ENCODE measurements around the gene KIAA1210. TPM values are rescaled to one million over a fixed set of nuclear protein-coding genes. Genes with fewer than 3 reads are reported as not detected.

The KIAA1210 gene
- total RNA-seq, 1 experiment from 2014 or later = not detected

GRCh38 chrX:119132316-119132715 lies 4.7 kb upstream of the KIAA1210 start:
- no peaks in the 10 kb centered on the region for H3K79me2 ChIP-seq (ENCODE audit: low read depth)
- no peak overlapping the region for H2AFZ ChIP-seq
- H4K20me1 ChIP-seq (ENCODE audit: insufficient read depth) = no peaks in the 10 kb centered on the region
- no peak for TF ChIP-seq CTCF (conservative IDR thresholded peaks at IDR 0.05)
- TF ChIP-seq EZH2 (IDR thresholded peaks at IDR 0.05; ENCODE audit: low read depth) = no peak
- peaks cover 15% of the 10 kb centered on the region; the same call in 1 of the 2 replicates for H3F3A ChIP-seq (ENCODE audit: insufficient read depth, low read depth)
- no peak for DNase-seq
- no peaks in the 10 kb centered on the region for H3K9me2 ChIP-seq (ENCODE audit: insufficient read depth)
- H3K4me1 ChIP-seq (replicated peaks; ENCODE audit: insufficient read depth) = peaks cover 20% of the 10 kb centered on the region
- H3K27ac ChIP-seq = no peak overlapping the region
- intact Hi-C loops (cut with micrococcal nuclease; ENCODE audit: unreplicated experiment) = no loop called here
- no peaks in the 10 kb centered on the region for H3K36me3 ChIP-seq (ENCODE audit: low read depth)
- H3K27me3 ChIP-seq (ENCODE audit: insufficient read depth, low read depth) = no peaks in the 10 kb centered on the region
- H3K9me3 ChIP-seq (ENCODE audit: insufficient read depth, low read depth) = no peaks in the 10 kb centered on the region; the same call in 1 of the 2 replicates
- H3K4me2 ChIP-seq = no peak overlapping the region
- ChIA-PET CTCF (no interaction called here), POLR2A (ENCODE audit: unreplicated experiment) (no interaction called here)
- H3K4me3 ChIP-seq = no peak overlapping the region
- no TSS peak for BruUV-seq (replicated peaks)

- Histone ChIP-seq H3K4me1 (replicated peaks; ENCODE audit: insufficient read depth) (peaks cover 7% of the 10 kb centered on the region), H3K79me2 (ENCODE audit: low read depth) (no peaks in the 10 kb centered on the region), H3F3A (ENCODE audit: insufficient read depth, low read depth) (peaks cover 4% of the 10 kb centered on the region; the same call in 1 of the 2 replicates), H3K9me3 (ENCODE audit: insufficient read depth, low read depth) (no peaks in the 10 kb centered on the region; the same call in 1 of the 2 replicates), H3K4me3 (no peak overlapping the region), H4K20me1 (ENCODE audit: insufficient read depth) (no peaks in the 10 kb centered on the region), H3K27me3 (ENCODE audit: insufficient read depth, low read depth) (no peaks in the 10 kb centered on the region), H3K36me3 (ENCODE audit: low read depth) (no peaks in the 10 kb centered on the region), H3K27ac (no peak overlapping the region), H2AFZ (no peak overlapping the region), H3K9me2 (ENCODE audit: insufficient read depth) (no peaks in the 10 kb centered on the region), H3K4me2 (no peak overlapping the region)
- ChIA-PET CTCF (no interaction called here), POLR2A (ENCODE audit: unreplicated experiment) (no interaction called here)
- BruUV-seq (replicated peaks) = no TSS peak
- TF ChIP-seq EZH2 (IDR thresholded peaks at IDR 0.05; ENCODE audit: low read depth) (no peak), CTCF (conservative IDR thresholded peaks at IDR 0.05) (no peak)
- no peak for DNase-seq
- intact Hi-C loops (cut with micrococcal nuclease; ENCODE audit: unreplicated experiment) = no loop called here
Measured at GRCh38 chrX:119130911-119131310, 3.3 kb upstream of the KIAA1210 start.

- H3K4me2 ChIP-seq = no peak overlapping the region
- intact Hi-C loops (cut with micrococcal nuclease; ENCODE audit: unreplicated experiment) = no loop called here
- H3K79me2 ChIP-seq (ENCODE audit: low read depth) = no peaks in the 10 kb centered on the region
- H3K4me1 ChIP-seq (replicated peaks; ENCODE audit: insufficient read depth) = no peaks in the 10 kb centered on the region
- H3K9me2 ChIP-seq (ENCODE audit: insufficient read depth) = no peaks in the 10 kb centered on the region
- H2AFZ ChIP-seq = no peak overlapping the region
- H3K27ac ChIP-seq = no peak overlapping the region
- ChIA-PET CTCF (no interaction called here), POLR2A (ENCODE audit: unreplicated experiment) (interaction anchor here (0.7 kb wide), 1 partner anchor 253 kb away, joined by 8 read pairs; no protein-coding TSS in a partner anchor)
- no peak overlapping the region for H3K4me3 ChIP-seq
- H3K36me3 ChIP-seq (ENCODE audit: low read depth) = no peaks in the 10 kb centered on the region
- no peak for TF ChIP-seq CTCF (conservative IDR thresholded peaks at IDR 0.05)
- no peak for TF ChIP-seq EZH2 (IDR thresholded peaks at IDR 0.05; ENCODE audit: low read depth)
- H3K27me3 ChIP-seq (ENCODE audit: insufficient read depth, low read depth) = peaks cover 13% of the 10 kb centered on the region
- BruUV-seq (replicated peaks) = no TSS peak
- no peaks in the 10 kb centered on the region for H4K20me1 ChIP-seq (ENCODE audit: insufficient read depth)
- H3F3A ChIP-seq (ENCODE audit: insufficient read depth, low read depth) = no peaks in the 10 kb centered on the region
- no peak for DNase-seq
- H3K9me3 ChIP-seq (ENCODE audit: insufficient read depth, low read depth) = no peaks in the 10 kb centered on the region
Measured at GRCh38 chrX:119121341-119121740, 6.3 kb downstream of the KIAA1210 start.

Measured in PC-9 (cell line).